ENCODE data around the gene FMO1. TPM values are rescaled to one million over a fixed set of nuclear protein-coding genes. Genes with fewer than 3 reads are reported as not detected.

The FMO1 gene
- total and polyA plus RNA-seq, 7 experiments from 2014 or later, result not detected

GRCh38 chr1:171334024-171334640 lies 85.8 kb downstream of the FMO1 start:
- ATAC-seq (no peak), DNase-seq (no peak)
- no peaks in the 10 kb centered on the region for H3K4me1 ChIP-seq (ENCODE audit: control insufficient read depth in 2 of 2, insufficient read depth in 2 of 2, low read length in 2 of 2)
- POLR2A ChIA-PET, result interaction anchor here (0.7 kb wide), 1 partner anchor 102 kb away, joined by 3 read pairs; no protein-coding TSS in a partner anchor
- H3K27ac ChIP-seq (ENCODE audit: low read depth, low read length), result no peak overlapping the region
- intact Hi-C loops (cut with micrococcal nuclease), result no loop called here
- Mint-ChIP-seq H3K27me3 (no peaks in the 10 kb centered on the region), H3K4me1 (peaks cover 0 to 6% (median 0%) of the 10 kb centered on the region in 7 donors), H3K4me3 (no peak overlapping the region), H3K36me3 (peaks cover 0 to 28% (median 25%) of the 10 kb centered on the region in 5 donors), H3K9me3 (peaks cover 0 to 3% (median 0%) of the 10 kb centered on the region in 11 donors), H3K27ac (no peak overlapping the region)
- no peaks in the 10 kb centered on the region for H3K27me3 ChIP-seq (ENCODE audit: control insufficient read depth in 2 of 2, insufficient read depth in 2 of 2, low read length in 2 of 2)
- no peak overlapping the region for H3K4me3 ChIP-seq (ENCODE audit: low read length)
- no peaks in the 10 kb centered on the region for H3K9me3 ChIP-seq (ENCODE audit: control insufficient read depth in 2 of 3, low read length in 3 of 3)
- CTCF ChIA-PET, result no interaction called here
- H3K36me3 ChIP-seq (ENCODE audit: control insufficient read depth in 2 of 3, insufficient read depth in 3 of 3, low read length in 3 of 3), result peaks cover 0 to 5% (median 0%) of the 10 kb centered on the region in 3 experiments

Other genes with a start within 250 kb of the FMO1 start
- gene FMO3, start 157.6 kb upstream of the FMO1 start, total RNA-seq, result not detected
- gene FMO3, start 157.6 kb upstream of the FMO1 start, polyA plus RNA-seq, result not detected
- gene FMO2, start 63.2 kb upstream of the FMO1 start, total RNA-seq, result not detected
- not detected for gene FMO2, start 63.2 kb upstream of the FMO1 start, polyA plus RNA-seq
- 1 to 10 TPM; 1.2 to 3.7 (median 3.3) TPM for gene FMO4, start 65.7 kb downstream of the FMO1 start, total RNA-seq
- 1 to 10 TPM; 2.0 to 2.8 TPM for gene FMO4, start 65.7 kb downstream of the FMO1 start, polyA plus RNA-seq
- gene PRRC2C, start 237.0 kb downstream of the FMO1 start, total RNA-seq, result 100 to 1,000 TPM; 256 to 341 (median 293) TPM
- 100 to 1,000 TPM in 1 of 2 donors, 10 to 100 TPM in 1; 45.2 to 107 TPM for gene PRRC2C, start 237.0 kb downstream of the FMO1 start, polyA plus RNA-seq